K562 (cell line): ENCODE measurements around the gene PRDX3.
A peak's percentile ranks its signal among the peaks of the same experiment; 100 is the strongest.

Experiments
- ATF6 ChIP-seq: sonication (generic); formaldehyde crosslinking; IDR thresholded peaks from 2 replicates; pipeline ENCODE4 v1.4.0; 2020; ENCODE audit warnings: mild to moderate bottlenecking, missing genetic modification reagents
- EZH2 ChIP-seq: IDR thresholded peaks from 2 replicates; pipeline ENCODE4 v1.6.1; 2012; ENCODE audit warnings: low read depth, mild to moderate bottlenecking, inconsistent platforms, low read length, borderline replicate concordance
- HDAC6 ChIP-seq: IDR thresholded peaks from 2 replicates; pipeline ENCODE4 v1.6.1; 2012; ENCODE audit warnings: low read depth, mild to moderate bottlenecking, control low read depth, inconsistent platforms, low read length, moderate library complexity
- JUND ChIP-seq, 2 experiments: IDR thresholded peaks; 2 replicates in 1 of 2; 3 replicates in 1 of 2; pipeline ENCODE4 v1.6.1; 2011; ENCODE audit warnings: borderline replicate concordance in 2 of 2, low read depth in 2 of 2, low read length in 2 of 2, improper control_type of control experiment in 1 of 2, missing biosample characterization in 1 of 2, missing genetic modification characterization in 1 of 2, missing genetic modification reagents in 1 of 2
- POLR2A ChIP-seq: fragments of 450-650 bp; conservative IDR thresholded peaks from 2 replicates; pipeline ENCODE4 v1.6.1; 2016
- ZSCAN29 ChIP-seq: fragments of 450-650 bp; IDR thresholded peaks from 2 replicates; pipeline ENCODE4 v1.6.1; 2017

- TF ChIP-seq ZSCAN29 (no peak), JUND (IDR thresholded peaks at IDR 0.05; ENCODE audit: borderline replicate concordance, low read depth, low read length) (no peak), JUND (tag; IDR thresholded peaks at IDR 0.05; ENCODE audit: borderline replicate concordance, low read depth, low read length) (no peak), EZH2 (no peak), POLR2A (peak; percentile 37; the same call in 1 of the 2 replicates), HDAC6 (no peak), ATF6 (CRISPR knock-in tag) (no peak)
Observed at GRCh38 chr10:119139464-119140067, 39.0 kb downstream of the PRDX3 start.
